ENCODE results near the gene KANSL1L.
A peak's percentile ranks its signal among the peaks of the same experiment; 100 is the strongest.
"Not testable (repeated sequence)": the region's sequence is repeated elsewhere in the genome, so short reads cannot be mapped to it uniquely, and the experiment has no call there.

Gene KANSL1L

DNA sequence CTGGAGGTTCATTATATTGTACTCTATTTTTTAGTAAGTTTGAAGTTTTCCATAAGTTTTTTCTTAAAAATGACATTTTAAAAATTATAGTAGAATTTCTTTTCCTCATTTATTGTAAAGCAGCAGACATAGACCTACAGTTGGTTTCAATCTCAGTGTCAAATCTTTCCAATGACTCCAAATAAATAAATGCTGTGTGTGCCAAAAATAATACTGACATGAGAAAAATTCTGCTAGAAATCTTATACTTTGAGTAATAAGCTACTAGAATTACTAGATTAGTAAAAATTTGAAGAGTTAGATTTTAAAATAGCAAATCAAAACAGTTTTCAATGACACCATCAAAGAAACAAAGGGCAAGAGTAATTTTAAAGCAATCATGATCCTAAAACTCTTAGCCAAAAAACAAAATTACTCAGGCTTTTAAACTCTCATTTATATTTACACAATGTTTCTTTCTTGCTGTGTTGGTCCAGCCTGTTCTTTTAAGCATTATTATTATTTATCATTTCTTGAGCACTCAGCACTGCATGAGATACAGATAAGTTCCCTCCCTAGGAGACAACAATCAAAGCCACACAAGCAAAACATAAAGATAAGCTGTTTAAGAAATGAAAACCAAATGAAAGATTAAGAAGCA is 8.3 kb upstream of the KANSL1L start:
- no peak for DNase-seq (ENCODE audit: low read depth)

DNA sequence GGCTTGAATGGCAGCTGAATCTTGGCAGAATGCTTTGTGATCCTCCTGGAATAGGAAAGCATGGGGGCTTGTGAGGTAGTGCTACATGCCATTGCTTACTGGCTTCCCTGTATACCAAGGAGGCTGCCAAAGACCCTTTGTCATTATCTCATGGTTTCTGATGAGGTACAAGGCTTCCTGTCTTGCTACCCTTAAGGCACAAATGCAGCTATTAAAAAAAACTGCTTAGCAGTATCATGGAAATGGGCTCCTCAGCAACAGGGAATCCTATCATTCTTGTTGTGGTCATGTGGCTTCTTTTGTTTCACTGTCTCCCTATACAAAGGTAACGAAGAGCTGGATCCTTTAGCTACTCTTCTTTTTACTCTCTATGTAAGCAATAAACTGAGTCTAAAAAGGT is 6.6 kb upstream of the KANSL1L start:
- DNase-seq (ENCODE audit: low read depth) = no peak

DNA sequence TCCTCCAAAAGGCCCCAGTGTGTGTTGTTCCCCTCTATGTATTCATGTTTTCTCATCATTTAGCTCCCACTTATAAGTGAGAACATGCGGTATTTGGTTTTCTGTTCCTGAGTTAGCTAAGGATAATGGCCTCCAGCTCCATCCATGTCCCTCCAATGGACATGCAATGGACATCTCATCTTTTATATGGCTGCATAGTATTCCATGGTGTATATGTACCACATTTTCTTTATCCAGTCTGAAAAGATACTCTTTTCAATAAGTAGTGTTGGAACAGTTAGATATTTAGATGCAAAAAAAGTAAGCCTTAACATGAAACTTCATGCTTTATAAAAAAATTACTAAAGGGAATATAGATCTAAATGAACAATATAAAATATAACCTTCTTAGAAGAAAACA is 5.9 kb upstream of the KANSL1L start:
- DNase-seq (ENCODE audit: low read depth) = not testable (repeated sequence)

DNA sequence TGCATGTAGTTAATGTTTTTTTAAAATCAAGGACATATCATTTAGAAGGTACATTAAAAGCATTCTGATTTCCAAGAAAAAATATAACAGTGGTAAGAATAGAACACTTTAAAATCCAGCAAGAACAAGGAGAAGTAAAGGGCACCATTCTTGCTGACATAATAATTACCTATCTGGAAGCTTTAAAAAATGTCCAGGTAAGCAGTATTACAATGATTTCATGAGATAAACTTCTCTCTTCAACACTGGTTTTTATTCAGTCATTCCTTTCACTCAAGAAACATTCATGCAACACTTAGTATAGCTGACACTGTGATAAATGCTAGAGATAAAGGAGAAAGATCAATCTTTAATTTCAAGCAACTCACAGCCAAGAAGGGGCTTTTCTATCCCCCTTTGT is 2.9 kb upstream of the KANSL1L start:
- no peak for DNase-seq (ENCODE audit: low read depth)

DNA sequence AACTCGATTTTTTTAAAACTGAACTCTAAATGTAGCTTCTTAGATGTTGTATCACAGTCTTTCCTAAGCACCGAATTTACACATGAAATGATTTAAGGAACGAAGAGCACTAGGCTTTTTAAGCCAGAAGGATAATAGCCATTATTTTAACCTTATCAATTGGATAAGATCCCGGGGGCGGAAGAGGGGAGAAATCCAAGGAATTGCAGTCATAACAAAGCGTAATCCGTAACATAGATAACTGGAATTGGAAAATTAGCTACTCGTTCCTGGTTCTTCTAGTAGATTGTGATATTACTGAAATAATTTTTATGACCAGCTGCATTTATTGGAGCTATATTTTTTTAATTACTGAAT is 988 bp upstream of the KANSL1L start:
- no peak for DNase-seq (ENCODE audit: low read depth)

DNA sequence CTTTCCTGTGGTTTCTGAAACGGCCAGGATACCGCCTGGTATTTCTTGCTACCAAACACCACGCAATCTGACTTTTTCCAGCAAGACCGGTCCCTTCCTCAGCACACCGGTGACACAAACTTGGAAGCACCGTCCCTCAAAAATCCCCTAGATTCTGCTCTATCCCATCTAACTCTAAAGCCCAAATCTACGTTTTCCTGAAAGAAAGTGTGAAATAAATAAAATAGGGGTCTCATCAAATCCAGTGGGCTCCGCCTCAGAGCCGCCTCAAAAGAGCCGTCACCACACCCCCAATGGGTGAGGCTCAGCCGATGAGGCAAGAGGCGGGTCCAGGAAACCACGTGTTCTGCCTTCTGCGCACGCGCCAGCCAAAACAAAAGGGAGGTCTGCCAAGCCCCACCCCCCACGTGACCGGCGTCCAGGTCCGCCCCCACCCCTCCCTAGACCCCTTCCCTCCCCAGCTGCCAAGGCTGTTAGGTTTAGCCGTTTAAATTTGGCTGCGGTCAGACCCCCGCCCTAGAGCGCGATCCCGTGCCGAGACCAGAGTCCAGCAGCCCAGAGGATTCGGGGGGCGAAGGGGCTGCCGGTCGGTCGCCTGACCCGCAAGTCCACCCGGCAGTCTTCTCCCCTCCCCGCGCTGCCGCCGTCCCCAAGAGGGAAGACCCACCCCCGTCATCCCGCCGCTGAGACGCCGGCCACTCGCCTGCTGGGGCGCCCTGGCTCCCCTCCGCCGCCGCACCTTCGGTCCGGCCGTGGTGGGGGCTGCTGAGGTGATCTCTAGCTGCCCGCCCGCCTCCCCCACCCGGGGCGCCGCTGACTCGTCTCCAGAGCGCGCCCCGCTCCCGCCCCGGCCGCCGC is 534 bp downstream of the KANSL1L start:
- DNase-seq (ENCODE audit: low read depth) = peak; percentile 87

DNA sequence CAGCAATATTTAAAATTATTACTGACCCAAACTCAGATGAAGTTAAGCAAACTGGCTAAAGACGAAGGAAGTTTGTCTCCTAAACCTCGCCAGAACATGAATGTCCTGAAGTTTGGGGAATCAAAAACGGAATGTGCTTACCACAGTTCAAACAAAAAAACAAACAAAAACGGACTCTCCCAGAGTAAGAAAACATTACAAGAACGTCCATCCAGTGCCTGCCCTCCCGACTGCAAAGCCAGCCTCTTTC is 1.1 kb downstream of the KANSL1L start:
- DNase-seq (ENCODE audit: low read depth) = no peak

DNA sequence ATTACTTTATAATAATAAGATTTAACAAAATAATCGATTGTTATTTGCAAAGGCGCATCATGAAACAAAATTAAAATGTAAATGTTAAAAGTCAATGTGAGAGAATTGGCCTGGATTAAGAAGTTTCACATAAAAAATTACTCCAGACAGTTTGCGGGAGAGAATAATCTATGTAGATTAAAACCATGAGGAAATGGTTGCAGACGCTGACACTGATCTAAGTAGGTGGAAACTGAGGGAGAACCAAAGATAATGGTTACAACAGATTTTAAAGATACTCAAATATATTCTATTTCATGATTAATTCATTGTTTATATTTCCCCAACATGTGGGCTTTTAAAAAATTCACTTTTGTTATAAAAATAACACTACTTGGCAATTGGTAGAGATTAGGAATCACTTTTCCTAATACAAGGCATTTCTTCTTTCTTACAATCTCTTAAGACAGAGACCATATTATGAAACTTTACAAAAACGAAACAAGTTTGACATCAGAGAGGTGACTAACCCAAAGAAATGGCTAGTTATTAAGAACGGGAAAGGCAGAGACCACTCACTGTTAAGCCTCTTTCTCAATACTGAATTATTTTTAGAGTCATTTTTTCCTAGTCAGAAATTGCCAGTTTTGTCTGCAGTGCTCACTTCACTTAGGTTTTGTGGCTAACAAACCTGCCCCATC is 1.6 kb downstream of the KANSL1L start:
- peak; percentile 70 for DNase-seq (ENCODE audit: low read depth)

DNA sequence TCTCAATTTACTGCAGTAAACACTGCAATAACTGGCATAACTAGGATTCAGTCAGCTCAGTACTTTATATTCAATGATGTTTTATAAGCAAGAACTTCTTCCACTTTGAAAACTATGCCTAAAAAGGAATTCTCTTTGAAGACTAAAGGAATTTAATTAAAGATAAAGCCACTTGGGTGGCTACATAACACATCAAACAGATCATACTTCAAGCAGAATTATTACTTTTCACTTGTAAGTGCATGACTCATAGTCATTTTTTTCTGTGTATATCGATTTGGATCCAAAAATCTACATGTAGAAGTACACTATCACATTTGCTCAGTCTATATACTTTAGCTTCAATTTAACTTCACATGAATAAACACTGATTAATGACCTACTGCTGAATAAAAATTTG is 4.0 kb downstream of the KANSL1L start:
- DNase-seq (ENCODE audit: low read depth) = no peak

DNA sequence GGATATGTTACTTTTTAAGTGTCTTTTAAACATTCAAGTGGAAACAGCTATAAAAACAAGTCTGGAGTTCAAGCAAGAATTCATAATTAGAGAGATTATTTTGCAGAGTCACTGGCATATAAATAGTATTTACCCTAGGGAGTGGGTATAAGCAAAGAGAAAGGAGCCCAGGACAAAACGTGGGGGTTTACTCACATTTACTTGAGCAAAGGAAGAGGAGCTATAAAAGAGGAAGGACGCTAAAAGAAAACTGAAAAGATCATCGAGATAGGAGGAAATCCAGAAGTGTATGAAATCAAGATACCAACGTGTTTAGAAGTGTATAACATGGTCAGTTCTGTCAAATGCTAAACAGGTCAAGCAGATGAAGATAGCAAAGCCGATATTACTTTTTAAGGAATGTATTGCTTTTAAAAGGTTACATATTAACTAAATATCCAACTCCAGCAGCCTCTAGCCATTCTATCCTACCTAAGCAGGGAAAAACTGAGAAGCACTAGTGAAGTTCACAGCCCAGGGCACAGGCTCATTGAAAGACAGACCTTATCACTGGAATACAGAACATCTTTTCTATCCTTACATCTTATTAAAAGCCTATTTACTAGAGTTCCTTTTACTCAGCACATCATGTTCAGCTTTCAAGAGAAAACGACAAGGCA is 8.6 kb downstream of the KANSL1L start:
- no peak for DNase-seq (ENCODE audit: low read depth)

DNA sequence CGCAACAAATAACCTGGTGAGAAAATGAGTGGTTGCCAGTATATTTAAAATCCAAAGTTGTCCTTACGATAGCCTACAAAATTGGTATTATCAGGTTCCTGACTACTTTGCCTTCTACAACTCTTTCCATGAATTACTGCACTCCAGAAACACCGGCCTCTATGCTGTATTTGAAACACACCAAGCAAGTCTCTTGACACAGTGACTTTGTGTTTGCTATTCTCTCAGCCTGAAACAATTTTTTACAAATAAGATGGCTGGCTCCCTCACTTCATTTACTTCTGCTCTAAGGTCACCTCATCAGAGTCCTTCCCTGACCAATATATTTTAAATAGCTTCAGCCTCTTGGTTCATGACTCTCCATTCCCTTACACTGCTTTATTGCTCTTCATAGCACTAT is 12.2 kb downstream of the KANSL1L start:
- no peak for DNase-seq (ENCODE audit: low read depth)

DNA sequence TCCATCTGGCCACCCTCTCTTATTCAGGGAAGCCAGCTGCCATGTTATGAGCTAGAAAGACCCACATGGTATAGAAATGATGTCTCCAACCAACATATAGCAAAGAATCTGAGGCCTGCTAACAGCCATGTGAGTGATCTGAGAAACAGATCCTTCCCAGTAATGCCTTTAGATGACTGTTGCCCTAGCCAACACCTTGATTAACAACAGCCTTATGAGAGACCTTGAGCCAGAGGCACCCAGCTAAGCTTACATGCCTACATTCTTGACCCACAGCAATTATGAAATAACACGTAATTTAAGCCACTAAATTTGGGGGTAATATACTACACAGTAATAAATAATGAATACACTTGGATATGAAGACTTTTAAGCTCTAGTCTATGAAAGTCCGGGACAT is 13.0 kb downstream of the KANSL1L start:
- no peak for DNase-seq (ENCODE audit: low read depth)

DNA sequence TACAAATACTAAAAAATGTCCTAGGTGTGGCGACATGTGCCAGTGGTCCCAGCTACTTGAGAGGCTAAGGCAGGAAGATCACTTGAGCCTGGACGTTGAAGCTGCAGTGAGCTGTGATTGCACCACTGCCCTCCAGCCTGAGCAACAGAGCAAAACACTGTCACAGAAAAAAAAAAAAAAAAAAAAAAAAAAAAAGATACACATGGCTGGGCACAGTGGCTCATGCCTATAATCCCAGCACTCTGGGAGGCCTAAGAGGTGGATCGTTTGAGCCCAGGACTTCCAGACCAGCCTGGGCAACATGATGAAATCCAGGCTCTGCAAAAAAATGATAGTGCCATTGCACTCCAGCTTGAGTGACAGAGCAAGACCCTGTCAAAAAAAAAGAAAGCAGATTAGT is 13.7 kb downstream of the KANSL1L start:
- DNase-seq (ENCODE audit: low read depth) = no peak

DNA sequence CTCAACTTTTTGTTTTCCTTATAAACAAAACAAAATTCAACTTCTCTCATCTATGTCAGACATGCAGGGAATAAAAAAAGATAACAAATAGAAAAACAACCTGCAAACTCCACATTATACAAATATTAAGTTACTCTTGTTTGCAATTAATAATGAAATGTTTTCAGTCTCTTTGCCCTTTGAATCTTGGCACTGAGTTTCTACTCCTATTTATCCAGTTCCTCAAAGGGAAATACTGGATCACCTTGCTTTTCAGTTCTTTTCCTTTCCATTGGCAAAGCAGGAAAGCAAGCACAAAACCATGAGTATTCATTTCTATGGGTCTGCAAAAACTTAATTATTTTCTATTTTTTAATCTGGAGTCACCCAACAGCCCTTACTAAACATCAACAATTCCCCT is 23.6 kb downstream of the KANSL1L start:
- DNase-seq (ENCODE audit: low read depth) = no peak

DNA sequence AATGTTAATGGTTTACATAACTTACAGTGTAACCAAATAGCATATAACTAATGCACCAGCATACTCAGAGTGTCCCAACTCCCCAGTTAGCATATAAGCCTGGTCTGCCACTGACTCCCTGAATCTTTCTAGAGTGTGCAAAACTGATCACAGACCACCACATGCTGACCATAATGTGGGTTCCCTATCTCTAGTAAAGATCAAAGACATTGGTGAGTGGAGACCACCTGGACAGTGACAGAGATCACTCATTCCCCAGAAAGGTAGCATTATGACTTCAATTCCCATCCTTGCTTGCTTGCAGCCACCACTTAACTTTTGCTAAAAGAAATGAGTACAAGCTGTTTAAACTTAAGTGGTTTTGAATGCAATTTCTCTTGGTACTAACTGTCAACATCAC is 39.0 kb downstream of the KANSL1L start:
- DNase-seq (ENCODE audit: low read depth) = no peak

DNA sequence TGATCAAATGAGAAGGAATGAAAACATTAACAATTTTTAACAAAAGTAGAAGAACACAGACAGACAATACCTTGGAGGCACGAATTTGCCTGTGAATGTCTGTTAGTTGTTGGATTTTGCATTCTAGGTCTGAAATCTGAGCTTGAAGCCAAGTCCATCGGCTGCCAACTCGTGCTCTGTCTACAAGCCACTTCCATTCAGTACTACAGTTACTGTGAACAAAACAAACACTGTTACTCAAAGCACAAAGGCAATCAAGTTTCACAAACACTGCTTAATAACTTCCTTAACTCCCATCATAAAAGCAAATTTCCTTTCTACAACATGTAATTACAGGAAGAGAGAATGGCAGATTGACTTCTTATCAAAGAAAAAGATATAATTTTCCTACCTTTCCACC is 42.2 kb downstream of the KANSL1L start:
- DNase-seq (ENCODE audit: low read depth) = no peak

DNA sequence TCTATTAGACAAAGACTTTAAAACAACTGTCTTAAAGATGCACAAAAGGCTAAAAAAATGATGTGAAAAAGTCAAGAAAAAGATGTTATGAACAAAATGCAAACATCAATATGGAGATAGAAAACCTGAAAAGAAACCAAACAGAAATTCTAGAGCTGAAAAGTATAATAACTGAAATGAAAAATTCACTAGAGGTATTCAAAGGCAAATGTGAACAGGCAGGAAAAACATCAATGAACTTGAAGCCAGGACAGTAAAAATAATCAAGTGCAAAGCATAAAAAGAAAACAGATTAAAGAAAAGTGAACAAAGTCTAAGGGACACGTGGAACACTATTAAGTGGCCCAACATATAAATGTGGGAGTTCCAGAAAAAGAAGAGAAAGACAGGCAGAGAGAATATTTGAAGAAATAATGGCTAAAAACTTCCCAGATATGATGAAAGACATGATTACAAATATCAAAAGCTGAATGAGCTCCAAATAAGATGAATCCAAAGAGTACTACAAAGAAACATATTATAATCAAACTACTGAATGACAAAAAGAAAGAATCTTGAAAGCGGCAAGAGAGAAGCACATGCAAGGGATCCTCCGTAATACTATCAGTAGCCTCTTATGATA is 57.5 kb downstream of the KANSL1L start:
- DNase-seq (ENCODE audit: low read depth) = no peak

DNA sequence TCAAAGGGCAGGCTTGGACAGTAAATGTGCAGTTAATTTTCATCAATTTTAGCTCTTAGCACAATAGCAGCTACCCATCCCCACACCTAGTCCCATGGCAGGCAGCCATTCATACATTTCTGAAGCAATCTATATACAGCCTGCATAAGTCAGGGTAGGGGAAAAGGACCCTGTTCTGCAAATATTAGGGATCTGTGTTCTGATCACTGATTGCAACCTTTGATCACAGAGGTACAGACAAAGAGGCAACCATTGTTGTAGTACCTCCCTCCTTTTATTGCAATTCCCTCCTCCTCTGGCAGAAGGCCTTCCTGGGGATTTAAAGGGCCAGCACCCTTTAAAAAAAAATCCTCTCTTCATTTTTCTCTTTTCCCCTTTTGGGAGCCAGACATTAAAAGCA is 58.3 kb downstream of the KANSL1L start:
- no peak for DNase-seq (ENCODE audit: low read depth)

DNA sequence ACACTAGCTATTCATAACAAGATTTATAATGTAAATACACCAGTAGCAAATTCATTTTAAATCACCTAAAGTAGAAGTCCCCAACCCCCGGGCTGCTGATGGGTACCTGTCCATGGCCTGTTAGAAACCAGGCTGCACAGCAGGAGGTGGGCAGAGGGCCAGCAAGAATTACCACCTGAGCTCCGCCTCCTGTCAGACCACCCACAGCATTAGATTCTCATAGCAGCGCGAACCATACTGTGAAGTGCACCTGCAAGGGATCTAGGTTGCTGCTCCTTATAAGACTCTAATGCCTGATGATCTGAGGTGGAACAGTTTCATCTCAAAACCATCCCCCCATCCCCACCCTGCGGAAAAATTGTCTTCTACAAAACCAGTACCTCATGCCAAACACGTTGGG is 71.3 kb downstream of the KANSL1L start:
- DNase-seq (ENCODE audit: low read depth) = no peak

DNA sequence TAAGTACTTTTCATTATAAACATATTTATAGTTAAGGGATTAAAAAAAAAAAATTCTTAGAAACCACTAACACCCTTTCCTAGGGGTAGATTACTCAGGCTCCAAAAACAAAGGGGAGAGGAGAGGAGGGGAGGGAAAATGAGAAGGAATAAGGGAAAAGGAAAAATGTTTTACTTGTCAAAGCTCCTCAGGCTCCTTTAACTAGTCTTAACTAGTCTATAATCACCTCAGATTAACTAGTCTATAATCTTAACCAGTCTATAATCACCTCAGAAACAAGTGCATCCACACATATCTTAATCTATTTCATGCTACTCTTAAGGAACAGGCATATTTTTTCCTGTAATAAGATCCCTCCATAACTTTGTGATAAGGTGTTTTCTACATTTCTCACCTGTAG is 76.4 kb downstream of the KANSL1L start:
- DNase-seq (ENCODE audit: low read depth) = no peak

DNA sequence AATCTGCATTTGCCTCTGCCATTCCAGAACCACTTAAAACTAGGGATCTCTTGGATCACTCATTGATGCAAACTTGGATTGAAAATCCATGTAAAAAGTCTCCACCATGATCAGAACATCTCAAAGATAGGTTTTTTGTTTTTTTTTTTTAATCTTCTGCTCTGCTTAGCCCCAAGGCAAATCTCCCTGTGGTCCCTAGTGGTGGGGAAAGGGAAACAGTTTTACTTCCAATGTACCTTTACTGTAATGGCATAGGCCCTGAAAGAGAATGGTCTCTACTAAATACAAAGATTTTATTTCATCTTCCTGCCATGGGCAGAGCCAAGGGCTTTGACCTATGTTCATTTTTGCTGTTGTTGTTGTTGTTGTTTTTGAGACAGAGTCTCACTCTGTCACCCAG is 78.4 kb downstream of the KANSL1L start:
- no peak for DNase-seq (ENCODE audit: low read depth)

DNA sequence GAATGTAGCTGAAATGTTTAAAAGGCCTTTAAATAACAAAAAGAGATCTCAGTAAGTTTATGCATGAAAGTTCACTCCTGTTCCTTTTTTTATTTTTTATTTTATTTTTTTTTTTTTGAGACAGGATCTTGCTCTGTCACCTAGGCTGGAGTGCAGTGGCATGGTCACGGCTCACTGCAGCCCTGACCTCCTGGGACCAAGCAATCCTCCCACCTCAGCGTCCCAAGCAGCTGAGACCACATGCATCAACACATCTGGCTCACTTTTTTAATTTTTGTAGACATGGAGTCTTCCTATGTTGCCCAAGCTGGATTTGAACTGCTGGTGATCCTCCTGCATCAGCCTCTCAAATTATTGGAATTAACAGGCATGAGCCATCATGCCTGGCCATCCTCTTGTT is 84.3 kb downstream of the KANSL1L start:
- no peak for DNase-seq (ENCODE audit: low read depth)

DNA sequence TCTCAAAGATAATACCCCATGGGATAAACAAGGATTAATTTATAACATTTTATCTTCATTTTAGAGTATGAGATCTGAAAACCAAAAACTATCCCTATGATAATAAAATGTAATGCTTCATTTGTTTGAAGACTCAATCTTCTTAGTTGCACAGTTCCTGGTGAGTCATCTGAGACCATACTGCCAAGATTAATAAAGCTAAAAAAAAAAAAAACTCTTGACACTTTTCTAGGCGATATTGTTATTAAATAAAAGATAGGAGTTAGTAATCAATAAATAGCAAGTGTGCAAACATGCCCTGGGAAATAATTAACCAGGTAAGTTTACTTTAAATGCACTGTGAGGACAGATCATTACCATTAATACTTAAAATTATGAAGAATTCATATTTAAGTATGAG is 84.9 kb downstream of the KANSL1L start:
- peak; percentile 8 for DNase-seq (ENCODE audit: low read depth)
